Measurements from ENCODE around the gene RHOBTB3.

Gene RHOBTB3

DNA sequence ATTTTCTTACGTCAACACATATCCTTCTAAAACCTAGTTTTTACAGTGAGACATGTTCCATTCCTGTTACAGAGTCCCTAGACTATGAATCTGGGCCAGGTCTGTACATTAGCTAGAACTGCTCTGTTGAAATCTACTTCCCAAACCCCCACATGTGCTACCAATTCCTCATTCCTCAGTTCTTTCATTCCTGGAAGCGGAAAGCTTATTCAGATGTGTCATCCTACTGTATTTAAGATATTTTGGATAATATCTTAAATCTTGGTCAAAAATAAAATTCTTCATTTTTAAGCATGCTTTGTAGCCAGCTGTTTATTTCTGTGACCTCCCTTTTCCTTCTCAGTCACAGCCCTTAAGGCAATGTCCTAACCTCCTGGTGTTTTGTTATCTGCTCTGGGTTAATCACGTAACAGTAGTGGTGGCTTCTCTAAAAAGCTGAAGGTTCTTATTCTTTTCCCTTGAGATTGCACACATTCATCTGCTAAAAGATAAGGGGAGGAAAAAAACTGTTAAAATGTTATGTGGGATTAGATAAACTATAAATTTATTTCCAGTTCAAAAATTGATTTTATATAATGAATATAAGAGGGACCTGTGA lies 55.8 kb downstream of the RHOBTB3 start:
- Histone ChIP-seq H3K4me3 (ENCODE audit: low read depth, low read length) (no peak overlapping the region), H2AFZ (ENCODE audit: low read length, unreplicated experiment) (no peak overlapping the region), H3K27me3 (ENCODE audit: insufficient read depth, low read length) (no peaks in the 10 kb centered on the region), H3K27ac (ENCODE audit: low read depth, low read length) (peak overlapping the region; percentile 68), H3K4me1 (ENCODE audit: control insufficient read depth, insufficient read depth, low read length, unreplicated experiment) (peaks cover 33% of the 10 kb centered on the region), H3K79me2 (ENCODE audit: control insufficient read depth, insufficient read depth, low read length, unreplicated experiment) (no peaks in the 10 kb centered on the region), H3K36me3 (ENCODE audit: insufficient read depth, low read length) (peaks cover 49% of the 10 kb centered on the region)

DNA sequence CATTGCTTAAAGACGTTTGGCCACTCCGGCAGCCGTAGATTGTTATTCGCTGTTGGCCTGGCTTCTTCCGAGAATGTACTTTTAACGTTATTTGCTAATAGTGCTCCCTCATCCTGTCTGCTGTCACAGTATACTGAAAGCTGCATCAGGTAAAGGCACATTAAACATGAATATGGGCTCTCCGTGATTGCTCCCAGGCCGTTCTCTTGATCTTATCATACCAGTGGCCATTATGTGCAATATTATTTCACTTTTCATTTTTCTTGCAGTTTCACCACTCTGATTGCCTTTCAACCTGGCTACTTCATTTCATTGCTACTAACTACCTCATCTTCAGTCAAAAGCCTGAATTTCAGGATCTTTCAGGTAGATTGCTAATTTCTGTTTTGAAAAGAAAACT lies 57.4 kb downstream of the RHOBTB3 start:
- Histone ChIP-seq H3K4me1 (ENCODE audit: control insufficient read depth, insufficient read depth, low read length, unreplicated experiment) (peaks cover 39% of the 10 kb centered on the region), H3K79me2 (ENCODE audit: control insufficient read depth, insufficient read depth, low read length, unreplicated experiment) (no peaks in the 10 kb centered on the region), H3K36me3 (ENCODE audit: insufficient read depth, low read length) (peaks cover 54% of the 10 kb centered on the region), H3K27ac (ENCODE audit: low read depth, low read length) (no peak overlapping the region), H2AFZ (ENCODE audit: low read length, unreplicated experiment) (no peak overlapping the region), H3K27me3 (ENCODE audit: insufficient read depth, low read length) (no peaks in the 10 kb centered on the region), H3K4me3 (ENCODE audit: low read depth, low read length) (no peak overlapping the region)

DNA sequence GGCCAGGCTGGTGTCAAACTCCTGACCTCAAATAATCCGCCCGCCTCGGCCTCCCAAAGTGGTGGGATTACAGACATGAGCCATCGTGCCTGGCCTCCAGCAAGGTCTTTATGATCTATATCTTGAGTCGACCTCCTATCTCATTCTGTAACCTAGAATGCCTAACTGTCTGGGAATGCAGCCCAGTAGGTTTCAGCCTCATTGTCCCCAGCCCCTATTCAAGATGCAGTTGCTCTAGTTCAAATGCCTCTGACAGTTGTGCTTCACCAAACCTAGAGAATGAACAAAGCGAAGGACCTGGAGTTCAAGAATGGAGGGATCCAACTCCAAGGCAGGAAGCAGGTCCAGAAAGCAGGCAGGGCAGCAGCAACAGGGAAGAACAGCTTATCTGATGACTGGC lies 60.6 kb downstream of the RHOBTB3 start:
- Histone ChIP-seq H3K4me1 (ENCODE audit: control insufficient read depth, insufficient read depth, low read length, unreplicated experiment) (peaks cover 24% of the 10 kb centered on the region), H3K4me3 (ENCODE audit: low read depth, low read length) (no peak overlapping the region), H2AFZ (ENCODE audit: low read length, unreplicated experiment) (no peak overlapping the region), H3K27ac (ENCODE audit: low read depth, low read length) (no peak overlapping the region), H3K36me3 (ENCODE audit: insufficient read depth, low read length) (peaks cover 69% of the 10 kb centered on the region), H3K27me3 (ENCODE audit: insufficient read depth, low read length) (no peaks in the 10 kb centered on the region), H3K79me2 (ENCODE audit: control insufficient read depth, insufficient read depth, low read length, unreplicated experiment) (no peaks in the 10 kb centered on the region)

DNA sequence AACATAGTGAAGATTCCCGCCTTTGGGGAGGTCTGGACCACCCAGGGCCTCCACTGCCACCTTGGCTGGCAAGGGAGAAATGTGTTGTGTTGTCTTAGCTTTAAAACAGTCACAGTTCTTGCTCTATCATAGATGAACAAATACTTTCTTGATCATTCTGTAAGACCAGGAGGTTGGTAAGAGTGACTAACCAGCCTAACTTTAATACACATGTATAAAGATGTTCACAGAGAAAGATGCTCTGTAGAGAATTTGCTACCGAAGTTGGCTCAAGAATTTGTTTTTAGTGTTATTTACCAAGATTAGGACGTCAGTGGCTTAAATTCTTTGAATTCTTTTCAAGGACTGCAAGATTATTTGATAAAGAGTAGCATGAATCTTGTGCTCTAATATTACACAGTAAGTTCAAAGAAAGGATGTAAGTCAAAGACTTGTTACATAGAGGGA lies 63.0 kb downstream of the RHOBTB3 start:
- peaks cover 55% of the 10 kb centered on the region for H3K36me3 ChIP-seq (ENCODE audit: insufficient read depth, low read length)
- no peak overlapping the region for H3K4me3 ChIP-seq (ENCODE audit: low read depth, low read length)
- peak overlapping the region; percentile 71 for H3K27ac ChIP-seq (ENCODE audit: low read depth, low read length)
- H2AFZ ChIP-seq (ENCODE audit: low read length, unreplicated experiment), result no peak overlapping the region
- no peaks in the 10 kb centered on the region for H3K79me2 ChIP-seq (ENCODE audit: control insufficient read depth, insufficient read depth, low read length, unreplicated experiment)
- no peaks in the 10 kb centered on the region for H3K27me3 ChIP-seq (ENCODE audit: insufficient read depth, low read length)
- peaks cover 14% of the 10 kb centered on the region for H3K4me1 ChIP-seq (ENCODE audit: control insufficient read depth, insufficient read depth, low read length, unreplicated experiment)

DNA sequence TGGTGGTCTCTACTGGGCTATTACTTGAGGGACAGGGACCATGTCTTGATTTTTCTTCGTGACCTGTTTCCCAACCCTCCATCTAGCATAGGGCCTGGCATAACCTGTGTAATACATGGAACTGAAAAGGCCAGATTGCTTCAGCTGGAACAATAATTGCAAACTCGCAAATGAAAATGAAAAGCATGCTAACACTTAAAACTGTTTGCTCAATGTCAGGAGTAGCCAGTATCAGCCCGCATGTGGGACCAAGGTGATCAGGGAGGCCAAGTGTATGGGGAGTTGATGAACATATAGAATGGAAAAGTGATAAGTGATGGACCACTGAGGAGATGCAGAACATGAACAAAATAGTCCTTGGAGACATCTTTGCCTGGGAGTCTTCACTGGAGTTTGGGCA lies 66.2 kb downstream of the RHOBTB3 start:
- H3K36me3 ChIP-seq (ENCODE audit: insufficient read depth, low read length), result peaks cover 39% of the 10 kb centered on the region
- no peaks in the 10 kb centered on the region for H3K27me3 ChIP-seq (ENCODE audit: insufficient read depth, low read length)
- H3K79me2 ChIP-seq (ENCODE audit: control insufficient read depth, insufficient read depth, low read length, unreplicated experiment), result no peaks in the 10 kb centered on the region
- H2AFZ ChIP-seq (ENCODE audit: low read length, unreplicated experiment), result no peak overlapping the region
- peaks cover 14% of the 10 kb centered on the region for H3K4me1 ChIP-seq (ENCODE audit: control insufficient read depth, insufficient read depth, low read length, unreplicated experiment)
- H3K27ac ChIP-seq (ENCODE audit: low read depth, low read length), result no peak overlapping the region
- H3K4me3 ChIP-seq (ENCODE audit: low read depth, low read length), result no peak overlapping the region

DNA sequence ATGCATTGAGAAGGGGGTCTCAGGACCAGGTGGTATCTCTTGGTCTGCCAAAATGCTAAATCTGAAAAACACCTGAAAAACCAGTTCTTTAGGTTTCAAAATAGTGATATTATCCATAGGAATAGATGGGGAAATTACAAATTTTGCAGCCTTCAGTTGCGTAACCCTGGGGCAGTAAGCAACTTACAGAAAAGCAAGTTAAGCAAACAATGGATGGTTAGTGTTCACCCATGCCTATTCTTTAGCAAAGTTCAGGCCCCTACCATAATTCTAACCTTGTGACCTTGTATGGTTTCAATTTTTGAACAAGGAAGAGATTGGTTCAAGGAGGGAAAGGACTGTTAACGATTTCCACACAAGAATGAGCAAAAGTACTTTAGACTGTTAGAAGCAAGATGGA lies 66.9 kb downstream of the RHOBTB3 start:
- peaks cover 12% of the 10 kb centered on the region for H3K4me1 ChIP-seq (ENCODE audit: control insufficient read depth, insufficient read depth, low read length, unreplicated experiment)

DNA sequence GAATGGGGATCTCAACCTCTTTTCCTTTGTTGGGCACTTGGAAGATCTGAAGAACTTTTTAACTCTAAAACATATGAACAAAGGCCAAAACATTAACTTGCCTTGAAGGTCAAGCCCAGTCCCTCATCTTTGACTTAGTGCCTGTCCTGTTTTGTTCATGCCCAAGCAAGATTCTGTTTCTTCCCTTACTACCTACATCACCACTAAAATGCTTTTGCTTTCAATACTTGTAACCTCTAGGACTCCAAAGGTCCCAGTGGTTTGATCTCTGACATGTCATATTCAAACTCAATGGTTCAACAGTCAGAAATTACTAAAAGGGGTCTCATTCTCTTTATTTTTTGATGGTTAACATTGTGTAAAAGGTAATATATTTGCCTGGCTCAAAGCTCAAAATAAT lies 67.4 kb downstream of the RHOBTB3 start:
- no peaks in the 10 kb centered on the region for H3K79me2 ChIP-seq (ENCODE audit: control insufficient read depth, insufficient read depth, low read length, unreplicated experiment)
- H3K27ac ChIP-seq (ENCODE audit: low read depth, low read length), result no peak overlapping the region
- H3K4me3 ChIP-seq (ENCODE audit: low read depth, low read length), result no peak overlapping the region
- peaks cover 31% of the 10 kb centered on the region; the same call in 1 of the 2 replicates for H3K36me3 ChIP-seq (ENCODE audit: insufficient read depth, low read length)
- no peaks in the 10 kb centered on the region for H3K27me3 ChIP-seq (ENCODE audit: insufficient read depth, low read length)
- no peak overlapping the region for H2AFZ ChIP-seq (ENCODE audit: low read length, unreplicated experiment)
- peaks cover 7% of the 10 kb centered on the region for H3K4me1 ChIP-seq (ENCODE audit: control insufficient read depth, insufficient read depth, low read length, unreplicated experiment)

More for the DNA sequence above, 66.9 kb downstream of the RHOBTB3 start:
- no peak overlapping the region for H3K4me3 ChIP-seq (ENCODE audit: low read depth, low read length)
- H3K27ac ChIP-seq (ENCODE audit: low read depth, low read length), result no peak overlapping the region
- no peaks in the 10 kb centered on the region for H3K27me3 ChIP-seq (ENCODE audit: insufficient read depth, low read length)
- H2AFZ ChIP-seq (ENCODE audit: low read length, unreplicated experiment), result no peak overlapping the region
- H3K36me3 ChIP-seq (ENCODE audit: insufficient read depth, low read length), result peaks cover 36% of the 10 kb centered on the region
- H3K79me2 ChIP-seq (ENCODE audit: control insufficient read depth, insufficient read depth, low read length, unreplicated experiment), result no peaks in the 10 kb centered on the region

DNA sequence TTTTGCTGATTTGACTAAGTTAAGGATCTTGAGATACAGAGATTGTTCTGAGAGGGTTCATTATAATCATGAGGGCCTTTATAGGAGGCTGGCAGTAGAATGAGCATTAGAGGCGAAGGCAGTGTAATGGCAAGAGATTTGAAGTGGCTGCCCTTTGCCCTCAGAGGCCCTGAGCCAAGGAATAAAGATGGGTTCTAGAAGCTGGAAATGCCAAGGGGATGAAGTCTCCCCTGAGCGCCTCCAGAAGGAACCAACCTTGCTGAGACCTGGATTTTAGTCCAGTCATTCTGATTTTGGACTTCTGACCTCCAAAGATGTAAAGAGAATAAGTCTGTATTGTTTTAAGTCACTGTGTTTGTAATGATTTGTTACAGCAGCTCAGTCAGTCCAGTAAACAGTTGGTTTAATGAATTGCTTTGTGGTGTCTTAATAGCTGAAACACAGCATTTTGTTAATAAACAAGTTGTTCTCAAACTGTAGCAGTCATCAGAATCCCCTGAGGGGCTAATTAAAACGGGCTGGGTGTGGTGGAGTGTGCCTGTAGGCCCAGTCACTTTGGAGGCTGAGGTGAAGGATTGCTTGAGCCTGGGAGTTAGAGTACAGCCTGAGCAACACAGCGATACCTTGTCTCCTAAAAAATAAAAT lies 68.2 kb downstream of the RHOBTB3 start:
- Histone ChIP-seq H3K27me3 (ENCODE audit: insufficient read depth, low read length) (no peaks in the 10 kb centered on the region), H3K4me3 (ENCODE audit: low read depth, low read length) (no peak overlapping the region), H3K4me1 (ENCODE audit: control insufficient read depth, insufficient read depth, low read length, unreplicated experiment) (no peaks in the 10 kb centered on the region), H3K27ac (ENCODE audit: low read depth, low read length) (no peak overlapping the region), H3K79me2 (ENCODE audit: control insufficient read depth, insufficient read depth, low read length, unreplicated experiment) (no peaks in the 10 kb centered on the region), H3K36me3 (ENCODE audit: insufficient read depth, low read length) (peaks cover 27% of the 10 kb centered on the region; the same call in 1 of the 2 replicates), H2AFZ (ENCODE audit: low read length, unreplicated experiment) (no peak overlapping the region)

DNA sequence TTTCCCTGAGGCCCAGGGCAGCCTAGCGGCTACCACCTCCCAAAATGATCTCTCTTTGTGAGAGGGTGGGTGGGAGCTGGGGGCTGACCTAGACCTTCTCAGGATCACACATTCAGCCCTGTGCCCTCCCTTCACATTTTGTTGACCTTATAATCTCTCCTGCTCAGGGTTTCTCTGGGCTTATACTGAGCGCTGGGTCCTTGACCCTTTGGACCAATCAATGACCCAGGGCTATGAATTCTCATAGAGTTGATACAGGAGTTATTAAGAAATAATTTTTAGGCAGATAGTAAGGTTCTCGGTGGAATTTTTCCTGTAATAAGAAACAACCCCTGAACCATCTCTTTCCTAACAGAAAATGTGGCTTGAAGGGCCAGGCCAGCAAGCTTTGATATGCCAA lies 69.4 kb downstream of the RHOBTB3 start:
- Histone ChIP-seq H3K36me3 (ENCODE audit: insufficient read depth, low read length) (peaks cover 17% of the 10 kb centered on the region; the same call in 1 of the 2 replicates), H3K79me2 (ENCODE audit: control insufficient read depth, insufficient read depth, low read length, unreplicated experiment) (no peaks in the 10 kb centered on the region), H3K27ac (ENCODE audit: low read depth, low read length) (no peak overlapping the region), H2AFZ (ENCODE audit: low read length, unreplicated experiment) (no peak overlapping the region), H3K27me3 (ENCODE audit: insufficient read depth, low read length) (no peaks in the 10 kb centered on the region), H3K4me3 (ENCODE audit: low read depth, low read length) (no peak overlapping the region), H3K4me1 (ENCODE audit: control insufficient read depth, insufficient read depth, low read length, unreplicated experiment) (no peaks in the 10 kb centered on the region)

DNA sequence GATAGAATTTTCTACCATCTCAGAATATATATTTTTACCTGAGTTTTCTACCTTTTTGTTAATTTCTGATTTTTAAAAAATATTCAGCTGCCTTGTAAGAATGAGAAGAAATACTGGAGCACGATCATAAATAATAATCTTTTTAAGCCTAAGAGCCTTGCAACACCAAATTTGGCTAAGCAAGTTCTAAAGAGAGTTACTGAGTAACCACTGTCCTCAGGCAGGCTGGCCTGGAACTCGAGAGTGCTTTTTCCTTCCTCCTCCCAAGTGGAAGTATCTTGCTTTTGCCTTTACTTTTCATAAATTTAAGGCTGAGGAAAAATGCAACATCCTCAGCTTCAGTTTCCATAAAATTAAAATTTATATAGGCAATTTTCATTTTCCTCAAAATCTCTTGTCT lies 70.4 kb downstream of the RHOBTB3 start:
- Histone ChIP-seq H3K4me3 (ENCODE audit: low read depth, low read length) (no peak overlapping the region), H3K4me1 (ENCODE audit: control insufficient read depth, insufficient read depth, low read length, unreplicated experiment) (no peaks in the 10 kb centered on the region), H3K27me3 (ENCODE audit: insufficient read depth, low read length) (no peaks in the 10 kb centered on the region)

DNA sequence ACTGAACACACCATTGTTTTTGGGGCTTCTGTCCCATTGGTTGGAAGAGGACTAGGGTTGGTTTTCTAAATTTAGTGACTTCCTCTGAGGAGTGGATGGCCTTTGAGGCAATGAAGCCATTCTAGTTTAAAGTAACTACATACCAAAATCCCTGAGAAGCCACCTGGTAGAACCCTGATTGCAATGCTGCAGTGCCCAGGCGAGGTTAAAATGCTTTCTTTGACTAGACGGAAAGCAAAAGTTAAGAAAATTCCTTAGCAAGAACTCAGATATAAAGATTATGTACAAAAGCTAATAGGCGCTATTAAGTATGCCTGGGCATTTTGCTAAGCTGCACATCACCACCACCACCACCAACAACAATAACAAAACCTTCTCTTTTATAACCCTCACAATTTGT lies 70.8 kb downstream of the RHOBTB3 start:
- Histone ChIP-seq H3K27me3 (ENCODE audit: insufficient read depth, low read length) (no peaks in the 10 kb centered on the region), H3K4me3 (ENCODE audit: low read depth, low read length) (no peak overlapping the region), H3K27ac (ENCODE audit: low read depth, low read length) (no peak overlapping the region), H3K79me2 (ENCODE audit: control insufficient read depth, insufficient read depth, low read length, unreplicated experiment) (no peaks in the 10 kb centered on the region), H3K36me3 (ENCODE audit: insufficient read depth, low read length) (peaks cover 6% of the 10 kb centered on the region; the same call in 1 of the 2 replicates), H3K4me1 (ENCODE audit: control insufficient read depth, insufficient read depth, low read length, unreplicated experiment) (no peaks in the 10 kb centered on the region), H2AFZ (ENCODE audit: low read length, unreplicated experiment) (no peak overlapping the region)

More for the DNA sequence above, 70.4 kb downstream of the RHOBTB3 start:
- H2AFZ ChIP-seq (ENCODE audit: low read length, unreplicated experiment), result no peak overlapping the region
- no peak overlapping the region for H3K27ac ChIP-seq (ENCODE audit: low read depth, low read length)
- peaks cover 8% of the 10 kb centered on the region for H3K36me3 ChIP-seq (ENCODE audit: insufficient read depth, low read length)
- H3K79me2 ChIP-seq (ENCODE audit: control insufficient read depth, insufficient read depth, low read length, unreplicated experiment), result no peaks in the 10 kb centered on the region
